Activated T-cell treated with anti-CD3 and anti-CD28 coated beads, Interleukin-2, amount 50 U/mL, for 48 hours (primary cell): ENCODE data around the gene SNRNP25.
"Not testable (repeated sequence)": the region's sequence is repeated elsewhere in the genome, so short reads cannot be mapped to it uniquely, and the experiment has no call there.

Experiments
- DNase-seq, 2 experiments: peaks; one replicate each; pipeline ENCODE4 v3.0.0-alpha.2; 2020

The SNRNP25 gene

GRCh38 chr16:53346-54236, at the start of gene SNRNP25, which contains the start of gene POLR3K:
TSS of gene SNRNP25 (plus strand) at chr16:53828. CDS start at chr16:54017, 189 bp downstream.
TSS of gene POLR3K (minus strand) at chr16:53608. CDS start at chr16:53586, 22 bp downstream.
- peak; percentile 97 to 98 for DNase-seq

DNA sequence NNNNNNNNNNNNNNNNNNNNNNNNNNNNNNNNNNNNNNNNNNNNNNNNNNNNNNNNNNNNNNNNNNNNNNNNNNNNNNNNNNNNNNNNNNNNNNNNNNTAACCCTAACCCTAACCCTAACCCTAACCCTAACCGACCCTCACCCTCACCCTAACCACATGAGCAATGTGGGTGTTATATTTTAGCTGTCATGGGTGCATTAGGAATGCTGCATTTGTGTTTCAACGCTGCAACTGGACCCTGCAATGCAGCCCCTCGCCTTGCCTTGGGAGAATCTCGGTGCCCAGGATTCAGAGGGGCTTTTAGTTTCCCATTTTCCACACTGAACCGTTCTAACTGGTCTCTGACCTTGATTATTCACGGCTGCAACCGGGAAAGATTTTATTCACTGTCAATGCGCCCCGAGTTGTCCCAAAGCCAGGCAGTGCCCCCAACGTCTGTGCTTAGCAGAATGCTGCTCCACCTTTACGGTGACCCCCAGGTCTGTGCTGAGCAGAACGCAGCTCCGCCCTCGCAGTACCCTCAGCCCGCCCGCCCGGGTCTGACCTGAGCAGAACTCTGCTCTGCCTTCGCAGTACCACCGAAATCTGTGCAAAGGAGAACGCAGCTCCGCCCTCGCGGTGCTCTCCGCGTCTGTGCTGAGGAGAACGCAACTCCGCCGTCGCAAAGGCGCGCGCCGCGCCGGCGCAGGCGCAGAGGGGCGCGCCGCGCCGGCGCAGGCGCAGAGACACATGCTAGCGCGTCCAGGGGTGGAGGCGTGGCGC, 43.5 kb upstream of the SNRNP25 start:
- DNase-seq: peak in 1 of 2 experiments; percentile 15

DNA sequence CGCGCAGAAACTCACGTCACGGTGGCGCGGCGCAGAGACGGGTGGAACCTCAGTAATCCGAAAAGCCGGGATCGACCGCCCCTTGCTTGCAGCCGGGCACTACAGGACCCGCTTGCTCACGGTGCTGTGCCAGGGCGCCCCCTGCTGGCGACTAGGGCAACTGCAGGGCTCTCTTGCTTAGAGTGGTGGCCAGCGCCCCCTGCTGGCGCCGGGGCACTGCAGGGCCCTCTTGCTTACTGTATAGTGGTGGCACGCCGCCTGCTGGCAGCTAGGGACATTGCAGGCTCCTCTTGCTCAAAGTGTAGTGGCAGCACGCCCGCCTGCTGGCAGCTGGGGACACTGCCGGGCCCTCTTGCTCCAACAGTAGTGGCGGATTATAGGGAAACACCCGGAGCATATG, 42.9 kb upstream of the SNRNP25 start:
- DNase-seq: peak; percentile 91

GRCh38 chr16:17062-17765, 36.4 kb upstream of the SNRNP25 start:
- peak in 1 of 2 experiments; percentile 2 for DNase-seq

DNA sequence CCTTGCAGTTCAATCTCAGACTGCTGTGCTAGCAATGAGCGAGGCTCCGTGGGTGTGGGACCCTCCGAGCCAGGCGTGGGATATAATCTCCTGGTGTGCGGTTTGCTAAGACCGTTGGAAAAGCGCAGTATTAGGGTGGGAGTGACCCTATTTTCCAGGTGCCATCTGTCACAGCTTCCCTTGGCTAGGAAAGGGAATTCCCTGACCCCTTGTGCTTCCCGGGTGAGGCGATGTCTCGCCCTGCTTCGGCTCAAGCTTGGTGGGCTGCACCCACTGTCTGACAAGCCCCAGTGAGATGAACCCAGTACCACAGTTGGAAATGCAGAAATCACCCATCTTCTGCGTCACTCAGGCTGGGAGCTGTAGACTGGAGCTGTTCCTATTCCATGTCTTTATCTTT, 32.7 kb upstream of the SNRNP25 start:
- peak in 1 of 2 experiments; percentile 14 for DNase-seq

DNA sequence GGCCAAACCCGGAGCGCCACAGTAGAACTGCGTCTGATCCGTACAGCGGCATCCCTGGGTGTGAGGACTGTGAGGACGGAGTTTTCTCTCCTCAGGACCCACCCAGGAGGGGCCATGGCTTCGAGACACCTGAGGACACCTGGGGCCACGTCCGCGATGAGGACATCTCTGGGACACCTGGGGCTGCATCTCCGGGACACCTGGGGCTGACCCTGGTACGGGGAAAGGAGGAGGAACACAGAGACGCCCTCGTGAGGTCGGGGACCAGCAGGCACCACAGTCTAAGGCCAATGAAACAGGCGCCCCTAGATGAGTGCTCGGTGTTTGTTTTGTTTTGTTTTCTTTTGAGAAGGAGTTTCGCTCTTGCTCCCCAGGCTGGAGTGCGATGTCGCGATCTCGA, 29.5 kb upstream of the SNRNP25 start:
- peak in 1 of 2 experiments; percentile 10 for DNase-seq

DNA sequence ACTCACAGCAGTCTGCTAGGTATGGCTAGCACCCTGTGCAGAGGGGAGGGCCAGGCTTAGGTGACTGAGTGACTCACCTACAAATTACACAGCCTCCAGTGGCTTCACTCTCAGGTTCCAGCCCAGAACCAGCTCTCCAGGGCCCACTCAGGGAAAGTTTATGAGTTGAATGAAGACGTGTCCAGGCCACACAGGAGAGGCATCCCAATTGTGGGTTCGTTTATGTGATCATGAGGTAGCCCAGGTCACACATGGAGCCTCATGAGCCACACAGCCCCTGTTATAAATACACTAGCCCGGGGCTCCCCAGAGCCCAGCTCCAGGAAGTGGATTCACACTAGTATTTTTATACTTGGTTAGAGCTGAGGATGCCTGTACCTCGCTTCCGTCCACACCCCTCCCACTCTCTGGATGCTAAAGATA, 27.7 kb upstream of the SNRNP25 start:
- peak in 1 of 2 experiments; percentile 10 for DNase-seq

- peak in 1 of 2 experiments; percentile 6 for DNase-seq
Measured at GRCh38 chr16:30627-31026, 23.0 kb upstream of the SNRNP25 start.

GRCh38 chr16:33154-33876, 20.3 kb upstream of the SNRNP25 start:
- DNase-seq: peak in 1 of 2 experiments; percentile 2

GRCh38 chr16:33877-34647, 19.6 kb upstream of the SNRNP25 start:
- peak in 1 of 2 experiments; percentile 12 for DNase-seq

DNA sequence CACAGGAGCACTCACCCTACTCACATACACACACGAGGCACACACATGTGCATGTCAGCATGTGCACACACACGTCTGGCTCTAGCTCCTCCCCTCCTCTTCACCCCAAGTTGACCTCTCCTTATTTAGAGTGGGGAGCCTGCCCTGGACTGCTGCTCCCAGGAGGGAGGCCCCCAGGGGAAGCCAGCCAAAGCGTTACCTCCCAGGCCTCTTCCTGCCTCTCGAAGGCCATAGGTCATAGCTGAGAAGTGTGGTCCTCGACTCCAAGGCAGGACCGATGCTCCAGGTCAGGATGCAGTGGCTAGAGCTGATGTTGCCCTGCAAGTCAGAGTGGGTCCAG, 19.0 kb upstream of the SNRNP25 start:
- DNase-seq: peak in 1 of 2 experiments; percentile 17

DNA sequence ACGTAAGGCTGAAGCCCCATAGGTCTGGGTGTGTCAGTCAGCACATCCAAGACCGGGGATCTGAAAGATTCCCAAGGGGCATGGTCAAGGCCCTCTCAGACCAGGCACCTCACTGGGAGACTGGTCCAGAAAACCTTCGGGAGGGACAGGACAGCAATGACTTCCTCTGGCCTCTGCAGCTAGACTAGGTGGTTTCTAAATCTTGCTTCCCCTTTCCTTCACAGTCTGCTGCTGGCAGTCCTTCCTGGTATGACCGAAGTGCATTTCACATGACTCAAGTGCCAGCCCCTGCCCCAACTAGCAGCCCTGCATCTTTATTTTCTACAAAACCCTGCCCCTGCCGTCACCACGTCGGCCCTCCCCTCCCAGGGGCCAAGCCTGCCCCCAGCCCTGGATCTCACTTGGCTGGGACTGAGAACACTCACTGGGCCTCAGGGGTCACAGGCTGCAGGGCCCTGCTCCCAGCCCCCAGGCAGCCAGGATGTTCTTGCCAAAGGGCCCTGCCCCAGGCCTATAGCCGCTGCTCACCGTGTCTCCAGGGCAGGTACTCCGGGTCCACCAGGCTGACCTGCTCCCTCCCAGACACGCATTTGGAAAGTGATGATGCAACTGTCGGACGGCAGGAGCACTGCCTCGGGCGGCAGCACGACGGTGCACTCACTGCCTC, 18.5 kb upstream of the SNRNP25 start:
- DNase-seq: peak in 1 of 2 experiments; percentile 15

- peak in 1 of 2 experiments; percentile 14 for DNase-seq
Measured at GRCh38 chr16:35678-36305, 17.8 kb upstream of the SNRNP25 start.

GRCh38 chr16:36336-36984, 17.2 kb upstream of the SNRNP25 start:
- peak; percentile 14 to 15 for DNase-seq

- peak; percentile 7 to 14 for DNase-seq
Measured at GRCh38 chr16:37511-37910, 16.1 kb upstream of the SNRNP25 start.

DNA sequence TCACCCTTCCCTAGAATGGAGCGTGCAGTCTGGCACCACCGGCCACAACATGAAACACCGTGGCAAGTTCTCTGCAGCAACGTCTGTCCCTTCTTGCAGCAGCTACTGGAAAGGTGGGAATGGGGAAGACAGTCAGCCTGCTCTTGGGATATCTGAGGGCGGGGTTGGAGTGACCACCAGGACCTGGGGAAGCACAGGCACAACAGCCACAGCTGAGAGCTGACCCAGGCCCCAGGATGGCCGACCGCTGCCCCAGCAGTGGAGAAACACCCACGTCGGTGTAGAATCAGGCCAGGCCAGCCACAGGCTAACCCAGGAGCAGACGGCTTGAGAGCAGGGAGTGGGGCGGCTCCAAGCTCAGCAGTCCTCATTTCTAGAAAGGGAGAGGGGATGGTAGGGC, 15.4 kb upstream of the SNRNP25 start:
- DNase-seq: not testable (repeated sequence)

DNA sequence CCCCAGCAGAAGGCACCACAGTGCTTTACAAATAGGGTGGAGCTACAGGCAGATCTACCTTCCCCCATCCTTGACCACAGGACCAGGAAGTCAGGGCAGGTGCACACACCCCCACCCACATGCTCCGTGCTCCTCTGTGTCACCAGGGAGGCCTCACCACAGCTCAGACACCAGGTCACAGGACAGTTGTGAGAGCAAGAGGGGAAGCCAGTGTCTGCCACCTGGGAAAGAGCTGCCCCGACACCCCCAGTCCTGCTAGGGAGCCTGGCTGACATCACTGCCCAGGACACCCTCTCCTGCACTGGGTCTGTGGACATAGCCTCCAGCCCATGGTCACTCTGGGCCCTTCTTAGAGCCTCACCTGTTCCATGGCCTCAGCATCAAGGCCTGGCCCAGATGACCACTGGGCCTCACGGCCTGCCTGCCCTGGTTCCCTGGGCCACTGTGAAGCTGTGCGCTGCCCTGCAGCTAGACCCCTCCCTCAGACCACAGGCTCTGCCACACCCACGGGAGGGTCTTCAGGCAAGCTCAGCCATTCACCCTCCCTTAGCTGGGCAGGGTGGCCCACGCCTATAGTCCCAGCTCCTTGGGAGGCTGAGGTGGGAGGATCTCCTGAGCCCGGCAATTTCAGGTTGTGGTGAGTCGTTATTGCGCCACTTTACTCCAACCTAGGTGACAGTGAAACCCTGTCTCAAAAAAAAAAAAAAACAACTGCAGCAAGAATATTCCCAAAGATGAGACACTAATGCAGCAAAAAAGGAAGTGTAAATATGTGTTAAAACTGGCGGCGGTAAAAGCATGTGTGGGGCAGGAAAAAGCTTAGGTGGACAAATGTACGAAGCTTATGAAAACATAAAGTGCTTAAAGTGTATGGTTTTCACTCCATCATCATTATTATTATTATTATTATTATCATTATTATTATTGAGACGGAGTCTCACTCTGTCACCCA, 14.4 kb upstream of the SNRNP25 start:
- peak; percentile 47 to 56 for DNase-seq

GRCh38 chr16:41439-42068, 12.1 kb upstream of the SNRNP25 start:
- DNase-seq: peak in 1 of 2 experiments; percentile 20
